Measurements from ENCODE around the gene RERE. TPM values are rescaled to one million over a fixed set of nuclear protein-coding genes. Genes with fewer than 3 reads are reported as not detected.
A peak's percentile ranks its signal among the peaks of the same experiment; 100 is the strongest.

The RERE gene
- total RNA-seq, 1 experiment from 2014 or later: 40.6 TPM

DNA sequence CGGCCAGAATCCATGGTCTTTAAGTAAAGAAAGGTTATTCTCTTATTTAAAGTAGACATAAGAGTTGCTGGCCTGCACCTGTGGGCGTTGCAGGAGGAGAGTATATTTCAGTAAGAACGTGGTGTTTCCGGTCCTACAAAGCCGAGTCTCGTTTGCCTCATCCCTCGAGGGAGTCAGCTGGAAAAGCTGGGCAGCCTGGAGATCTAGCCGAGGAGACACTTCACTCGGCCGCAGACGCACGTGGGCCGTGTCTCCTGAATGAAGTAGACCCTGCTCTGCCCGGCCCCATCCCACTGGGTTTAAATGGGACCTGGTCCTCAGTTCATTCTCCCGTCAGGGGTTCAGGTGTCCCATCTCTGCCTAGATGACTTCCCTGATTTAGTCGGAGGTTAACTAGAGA, 484.6 kb downstream of the RERE start:
- Histone ChIP-seq H3K9ac (ENCODE audit: low read length) (no peak overlapping the region), H3K27ac (ENCODE audit: low read depth, low read length) (no peak overlapping the region), H3K36me3 (ENCODE audit: control insufficient read depth in 1 of 2, insufficient read depth in 2 of 2, low read length in 2 of 2) (no peaks in the 10 kb centered on the region; a peak in 1 of 4 replicates), H4K20me1 (ENCODE audit: insufficient read depth) (no peaks in the 10 kb centered on the region), H2AFZ (ENCODE audit: low read depth, low read length, poor library complexity, severe bottlenecking) (no peak overlapping the region), H3K9me2 (ENCODE audit: insufficient read depth) (no peaks in the 10 kb centered on the region), H3K27me3 (ENCODE audit: insufficient read depth, low read length) (no peaks in the 10 kb centered on the region), H3K4me1 (ENCODE audit: control insufficient read depth in 1 of 2, insufficient read depth in 2 of 2, low read length in 2 of 2) (no peaks in the 10 kb centered on the region), H3K9me3 (ENCODE audit: control insufficient read depth in 1 of 2, insufficient read depth in 1 of 2, low read depth in 1 of 2, low read length in 2 of 2) (no peaks in the 10 kb centered on the region), H3K79me2 (ENCODE audit: insufficient read depth, low read length) (no peaks in the 10 kb centered on the region), H3K4me3 (replicated peaks in 1 of 2; ENCODE audit: low read depth in 1 of 2, low read length in 2 of 2) (no peak overlapping the region), H3K4me2 (ENCODE audit: low read length) (no peak overlapping the region)
- ATAC-seq (no peak), DNase-seq (ENCODE audit: low read depth, low spot score) (no peak)
- TF ChIP-seq SIN3A (IDR thresholded peaks at IDR 0.05; ENCODE audit: low read depth): no peak
- TF ChIP-seq CBX3 (IDR thresholded peaks at IDR 0.05; ENCODE audit: low read depth): no peak
- TF ChIP-seq FOSL1 (IDR thresholded peaks at IDR 0.05; ENCODE audit: low read depth): no peak
- TF ChIP-seq YY1 (IDR thresholded peaks at IDR 0.05; ENCODE audit: extremely low read depth, insufficient replicate concordance, low read depth, low read length): no peak
- TF ChIP-seq TCF7L2 (IDR thresholded peaks at IDR 0.05; ENCODE audit: borderline replicate concordance, extremely low read depth, insufficient read depth, insufficient read length): no peak
- TF ChIP-seq ZNF274 (IDR thresholded peaks at IDR 0.05; ENCODE audit: low read depth, low read length): no peak
- TF ChIP-seq CEBPB (IDR thresholded peaks at IDR 0.05; ENCODE audit: low read depth): no peak
- no TSS peak for BruUV-seq (replicated peaks)
- ChIA-PET POLR2A (no interaction called here), CTCF (no interaction called here), RAD21 (ENCODE audit: low non-redundant PET in 1 of 2, low total read pairs in 2 of 2, uncharacterized antibody in 2 of 2, unreplicated experiment in 2 of 2) (no interaction called here)
- intact Hi-C loops (cut with micrococcal nuclease): no loop called here

DNA sequence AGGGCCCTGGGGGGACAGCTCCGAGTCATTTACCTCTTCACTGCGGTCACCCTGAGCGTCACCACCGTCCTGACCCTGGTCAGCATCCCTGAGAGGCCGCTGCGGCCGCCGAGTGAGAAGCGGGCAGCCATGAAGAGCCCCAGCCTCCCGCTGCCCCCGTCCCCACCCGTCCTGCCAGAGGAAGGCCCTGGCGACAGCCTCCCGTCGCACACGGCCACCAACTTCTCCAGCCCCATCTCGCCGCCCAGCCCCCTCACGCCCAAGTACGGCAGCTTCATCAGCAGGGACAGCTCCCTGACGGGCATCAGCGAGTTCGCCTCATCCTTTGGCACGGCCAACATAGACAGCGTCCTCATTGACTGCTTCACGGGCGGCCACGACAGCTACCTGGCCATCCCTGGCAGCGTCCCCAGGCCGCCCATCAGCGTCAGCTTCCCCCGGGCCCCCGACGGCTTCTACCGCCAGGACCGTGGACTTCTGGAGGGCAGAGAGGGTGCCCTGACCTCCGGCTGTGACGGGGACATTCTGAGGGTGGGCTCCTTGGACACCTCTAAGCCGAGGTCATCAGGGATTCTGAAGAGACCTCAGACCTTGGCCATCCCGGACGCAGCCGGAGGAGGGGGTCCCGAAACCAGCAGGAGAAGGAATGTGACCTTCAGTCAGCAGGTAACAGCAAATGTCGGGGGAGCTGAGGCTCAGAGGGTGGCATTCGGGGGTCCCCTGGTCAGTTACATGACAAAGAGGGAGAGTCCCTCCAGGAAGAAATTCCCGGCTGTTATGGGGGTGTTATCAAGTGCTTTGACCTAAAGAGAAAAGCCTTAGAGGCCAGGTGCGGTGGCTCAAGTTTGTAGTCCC, 486.9 kb downstream of the RERE start:
- Histone ChIP-seq H3K4me2 (ENCODE audit: low read length) (no peak overlapping the region), H3K27ac (ENCODE audit: low read depth, low read length) (no peak overlapping the region), H3K4me1 (ENCODE audit: control insufficient read depth in 1 of 2, insufficient read depth in 2 of 2, low read length in 2 of 2) (no peaks in the 10 kb centered on the region), H3K9me3 (ENCODE audit: control insufficient read depth in 1 of 2, insufficient read depth in 1 of 2, low read depth in 1 of 2, low read length in 2 of 2) (no peaks in the 10 kb centered on the region), H3K79me2 (ENCODE audit: insufficient read depth, low read length) (no peaks in the 10 kb centered on the region), H4K20me1 (ENCODE audit: insufficient read depth) (no peaks in the 10 kb centered on the region), H3K9ac (ENCODE audit: low read length) (no peak overlapping the region), H3K4me3 (replicated peaks in 1 of 2; ENCODE audit: low read depth in 1 of 2, low read length in 2 of 2) (no peak overlapping the region), H2AFZ (ENCODE audit: low read depth, low read length, poor library complexity, severe bottlenecking) (no peak overlapping the region), H3K36me3 (ENCODE audit: control insufficient read depth in 1 of 2, insufficient read depth in 2 of 2, low read length in 2 of 2) (peaks cover 7 to 9% of the 10 kb centered on the region in 2 experiments), H3K27me3 (ENCODE audit: insufficient read depth, low read length) (no peaks in the 10 kb centered on the region), H3K9me2 (ENCODE audit: insufficient read depth) (no peaks in the 10 kb centered on the region)
- RAD21 ChIA-PET (ENCODE audit: low non-redundant PET in 1 of 2, low total read pairs in 2 of 2, uncharacterized antibody in 2 of 2, unreplicated experiment in 2 of 2): interaction anchor here in 1 of 2 experiments (0.6 kb wide), 1 partner anchor 332 kb away, joined by 3 read pairs; no protein-coding TSS in a partner anchor
- 0 out of 2 replicates have a peak, but pooled peaks have one; percentile 27 for ATAC-seq
- TF ChIP-seq YY1 (IDR thresholded peaks at IDR 0.05; ENCODE audit: extremely low read depth, insufficient replicate concordance, low read depth, low read length) (no peak), SP1 (IDR thresholded peaks at IDR 0.05; ENCODE audit: low read depth) (no peak), POLR2AphosphoS5 (IDR thresholded peaks at IDR 0.05; ENCODE audit: low read depth, low read length) (no peak), EGR1 (IDR thresholded peaks at IDR 0.05; ENCODE audit: low read depth) (no peak), SIN3A (IDR thresholded peaks at IDR 0.05; ENCODE audit: low read depth) (no peak), POLR2A (IDR thresholded peaks at IDR 0.05; ENCODE audit: borderline replicate concordance, extremely low read depth, insufficient read depth, insufficient read length) (no peak), ELF1 (IDR thresholded peaks at IDR 0.05; ENCODE audit: borderline replicate concordance, low read depth) (no peak), ZFX (IDR thresholded peaks at IDR 0.05) (no peak), TCF7L2 (IDR thresholded peaks at IDR 0.05; ENCODE audit: borderline replicate concordance, extremely low read depth, insufficient read depth, insufficient read length) (no peak), EZH2 (IDR thresholded peaks at IDR 0.05) (no peak), SRF (IDR thresholded peaks at IDR 0.05; ENCODE audit: low read depth) (no peak)
- TF ChIP-seq, protein P1, sequence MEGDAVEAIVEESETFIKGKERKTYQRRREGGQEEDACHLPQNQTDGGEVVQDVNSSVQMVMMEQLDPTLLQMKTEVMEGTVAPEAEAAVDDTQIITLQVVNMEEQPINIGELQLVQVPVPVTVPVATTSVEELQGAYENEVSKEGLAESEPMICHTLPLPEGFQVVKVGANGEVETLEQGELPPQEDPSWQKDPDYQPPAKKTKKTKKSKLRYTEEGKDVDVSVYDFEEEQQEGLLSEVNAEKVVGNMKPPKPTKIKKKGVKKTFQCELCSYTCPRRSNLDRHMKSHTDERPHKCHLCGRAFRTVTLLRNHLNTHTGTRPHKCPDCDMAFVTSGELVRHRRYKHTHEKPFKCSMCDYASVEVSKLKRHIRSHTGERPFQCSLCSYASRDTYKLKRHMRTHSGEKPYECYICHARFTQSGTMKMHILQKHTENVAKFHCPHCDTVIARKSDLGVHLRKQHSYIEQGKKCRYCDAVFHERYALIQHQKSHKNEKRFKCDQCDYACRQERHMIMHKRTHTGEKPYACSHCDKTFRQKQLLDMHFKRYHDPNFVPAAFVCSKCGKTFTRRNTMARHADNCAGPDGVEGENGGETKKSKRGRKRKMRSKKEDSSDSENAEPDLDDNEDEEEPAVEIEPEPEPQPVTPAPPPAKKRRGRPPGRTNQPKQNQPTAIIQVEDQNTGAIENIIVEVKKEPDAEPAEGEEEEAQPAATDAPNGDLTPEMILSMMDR (IDR thresholded peaks at IDR 0.05 in 2 of 3, conservative IDR thresholded peaks at IDR 0.05 in 1 of 3; ENCODE audit: borderline replicate concordance in 1 of 3, insufficient read depth in 1 of 3, low read depth in 2 of 3, low read length in 2 of 3): no peak
- DNase-seq (ENCODE audit: low read depth, low spot score): no peak
- intact Hi-C loops (cut with micrococcal nuclease): no loop called here
- POLR2A ChIA-PET: interaction anchor here (0.6 kb wide), 1 partner anchor 10 kb away, joined by 3 read pairs; no protein-coding TSS in a partner anchor
- no TSS peak for BruUV-seq (replicated peaks)
- CTCF ChIA-PET: no interaction called here
